Measurements from ENCODE around the gene ZNF618.

Gene ZNF618

GRCh38 chr9:114057161-114057885, 181.2 kb downstream of the ZNF618 start:
- in situ Hi-C loops (cut with HindIII; ENCODE audit: low pct_ligation_motif_present, low pct_unique_long_range_greater_than_20kb, low sequenced_read_pairs): no loop called here
- no peak for DNase-seq

GRCh38 chr9:114058688-114059046, 182.6 kb downstream of the ZNF618 start:
- in situ Hi-C loops (cut with HindIII; ENCODE audit: low pct_ligation_motif_present, low pct_unique_long_range_greater_than_20kb, low sequenced_read_pairs): no loop called here
- DNase-seq: no peak

- in situ Hi-C loops (cut with HindIII; ENCODE audit: low pct_ligation_motif_present, low pct_unique_long_range_greater_than_20kb, low sequenced_read_pairs): no loop called here
- no peak for DNase-seq
Measured at GRCh38 chr9:114059047-114059803, 183.1 kb downstream of the ZNF618 start.

- in situ Hi-C loops (cut with HindIII; ENCODE audit: low pct_ligation_motif_present, low pct_unique_long_range_greater_than_20kb, low sequenced_read_pairs): no loop called here
Measured at GRCh38 chr9:114060070-114060469, 184.0 kb downstream of the ZNF618 start.

GRCh38 chr9:114060711-114061110, 184.6 kb downstream of the ZNF618 start:
- in situ Hi-C loops (cut with HindIII; ENCODE audit: low pct_ligation_motif_present, low pct_unique_long_range_greater_than_20kb, low sequenced_read_pairs): no loop called here

More at GRCh38 chr9:114060070-114060469, 184.0 kb downstream of the ZNF618 start:
- no peak for DNase-seq

GRCh38 chr9:114061292-114061691, 185.2 kb downstream of the ZNF618 start:
- DNase-seq: no peak
- in situ Hi-C loops (cut with HindIII; ENCODE audit: low pct_ligation_motif_present, low pct_unique_long_range_greater_than_20kb, low sequenced_read_pairs): no loop called here

More at GRCh38 chr9:114060711-114061110, 184.6 kb downstream of the ZNF618 start:
- DNase-seq: no peak

GRCh38 chr9:114061830-114062474, 185.8 kb downstream of the ZNF618 start:
- in situ Hi-C loops (cut with HindIII; ENCODE audit: low pct_ligation_motif_present, low pct_unique_long_range_greater_than_20kb, low sequenced_read_pairs): no loop called here
- no peak for DNase-seq

GRCh38 chr9:114065304-114065703, 189.2 kb downstream of the ZNF618 start:
- DNase-seq: no peak

GRCh38 chr9:114069476-114070187, 193.5 kb downstream of the ZNF618 start:
- DNase-seq: no peak
- in situ Hi-C loops (cut with HindIII; ENCODE audit: low pct_ligation_motif_present, low pct_unique_long_range_greater_than_20kb, low sequenced_read_pairs): no loop called here

More at GRCh38 chr9:114065304-114065703, 189.2 kb downstream of the ZNF618 start:
- in situ Hi-C loops (cut with HindIII; ENCODE audit: low pct_ligation_motif_present, low pct_unique_long_range_greater_than_20kb, low sequenced_read_pairs): no loop called here

- in situ Hi-C loops (cut with HindIII; ENCODE audit: low pct_ligation_motif_present, low pct_unique_long_range_greater_than_20kb, low sequenced_read_pairs): no loop called here
- no peak for DNase-seq
Measured at GRCh38 chr9:114070188-114071103, 194.3 kb downstream of the ZNF618 start.

GRCh38 chr9:114071197-114071795, 195.2 kb downstream of the ZNF618 start:
- in situ Hi-C loops (cut with HindIII; ENCODE audit: low pct_ligation_motif_present, low pct_unique_long_range_greater_than_20kb, low sequenced_read_pairs): no loop called here
- no peak for DNase-seq

- in situ Hi-C loops (cut with HindIII; ENCODE audit: low pct_ligation_motif_present, low pct_unique_long_range_greater_than_20kb, low sequenced_read_pairs): no loop called here
- DNase-seq: no peak
Measured at GRCh38 chr9:114072184-114073140, 196.4 kb downstream of the ZNF618 start.

- no peak for DNase-seq
- in situ Hi-C loops (cut with HindIII; ENCODE audit: low pct_ligation_motif_present, low pct_unique_long_range_greater_than_20kb, low sequenced_read_pairs): loop anchor here (25.0 kb wide), 1 partner anchor 212 kb away; no protein-coding TSS in a partner anchor
Measured at GRCh38 chr9:114075602-114076001, 199.5 kb downstream of the ZNF618 start.

- in situ Hi-C loops (cut with HindIII; ENCODE audit: low pct_ligation_motif_present, low pct_unique_long_range_greater_than_20kb, low sequenced_read_pairs): loop anchor here (25.0 kb wide), 1 partner anchor 211 kb away; no protein-coding TSS in a partner anchor
Measured at GRCh38 chr9:114076237-114077161, 200.4 kb downstream of the ZNF618 start.

GRCh38 chr9:114077162-114077837, 201.2 kb downstream of the ZNF618 start:
- no peak for DNase-seq
- in situ Hi-C loops (cut with HindIII; ENCODE audit: low pct_ligation_motif_present, low pct_unique_long_range_greater_than_20kb, low sequenced_read_pairs): loop anchor here (25.0 kb wide), 1 partner anchor 210 kb away; no protein-coding TSS in a partner anchor

More at GRCh38 chr9:114076237-114077161, 200.4 kb downstream of the ZNF618 start:
- DNase-seq: no peak

All from ACHN (cell line).